OCI-LY1 (cell line): ENCODE measurements around the gene GRAMD1B.

Source experiments
- H2AFZ ChIP-seq: fragments of 200-600 bp; sonication (generic), shearing (Covaris generic); 2 replicates; pipeline ENCODE4 v1.6.0; 2014; ENCODE audit warnings: antibody characterized with exemption, mild to moderate bottlenecking, low read length
- H3F3A ChIP-seq: fragments of 200-600 bp; sonication (generic), shearing (Covaris generic); 2 replicates; pipeline ENCODE4 v1.6.0; 2014; ENCODE audit warnings: mild to moderate bottlenecking, antibody characterized with exemption, low read length, moderate library complexity; ENCODE audit not compliant: insufficient read depth
- H3K27ac ChIP-seq: fragments of 200-600 bp; sonication (generic); 2 replicates; pipeline ENCODE4 v1.5.1; 2014; ENCODE audit warnings: low read length, mixed run types, mild to moderate bottlenecking, low read depth; ENCODE audit not compliant: poor library complexity, severe bottlenecking
- H3K27me3 ChIP-seq: fragments of 200-600 bp; sonication (generic); 2 replicates; pipeline ENCODE4 v1.6.0; 2014; ENCODE audit warnings: antibody characterized with exemption, mild to moderate bottlenecking, low read length, moderate library complexity; ENCODE audit not compliant: insufficient read depth
- H3K36me3 ChIP-seq: fragments of 200-600 bp; sonication (generic); 2 replicates; pipeline ENCODE4 v1.6.1; 2014; ENCODE audit warnings: mild to moderate bottlenecking, antibody characterized with exemption, low read length, moderate library complexity, mixed read lengths; ENCODE audit not compliant: insufficient read depth
- H3K4me1 ChIP-seq: fragments of 200-600 bp; sonication (generic); 2 replicates; pipeline ENCODE4 v1.5.1; 2014; ENCODE audit warnings: mild to moderate bottlenecking, low read length, moderate library complexity; ENCODE audit not compliant: insufficient read depth, severe bottlenecking
- H3K4me2 ChIP-seq: fragments of 200-600 bp; sonication (generic), shearing (Covaris generic); 2 replicates; pipeline ENCODE4 v1.6.1; 2014; ENCODE audit warnings: low read length
- H3K4me3 ChIP-seq: fragments of 200-600 bp; sonication (generic); 2 replicates; pipeline ENCODE4 v1.5.1; 2014; ENCODE audit warnings: low read length, low read depth, mild to moderate bottlenecking, mixed read lengths; ENCODE audit not compliant: poor library complexity, severe bottlenecking
- H3K79me2 ChIP-seq: fragments of 200-600 bp; shearing (Covaris generic); 2 replicates; pipeline ENCODE4 v1.6.1; 2016; ENCODE audit warnings: mixed run types, low read length, mixed read lengths; ENCODE audit not compliant: insufficient read depth
- H3K9ac ChIP-seq: fragments of 200-600 bp; sonication (generic), shearing (Covaris generic); 2 replicates; pipeline ENCODE4 v1.6.1; 2014; ENCODE audit warnings: mild to moderate bottlenecking, low read length, mixed read lengths
- H3K9me2 ChIP-seq: fragments of 200-600 bp; sonication (generic), shearing (Covaris generic); 2 replicates; pipeline ENCODE4 v1.6.1; 2014; ENCODE audit warnings: low read depth, mild to moderate bottlenecking, low read length, mixed read lengths
- H3K9me3 ChIP-seq: fragments of 200-600 bp; shearing (Covaris generic); 2 replicates; pipeline ENCODE4 v1.6.1; 2014; ENCODE audit warnings: low read length, mixed read lengths
- H4K20me1 ChIP-seq: fragments of 200-600 bp; sonication (generic), shearing (Covaris generic); 2 replicates; pipeline ENCODE4 v1.6.0; 2016; ENCODE audit warnings: mild to moderate bottlenecking, low read length; ENCODE audit not compliant: insufficient read depth
- EZH2 ChIP-seq: fragments of 200-600 bp; sonication (generic), shearing (Covaris generic); IDR thresholded peaks from 2 replicates; pipeline ENCODE4 v1.8.0; 2017; ENCODE audit warnings: borderline replicate concordance, mixed run types, mild to moderate bottlenecking, antibody characterized with exemption, low read length, moderate library complexity, mixed read lengths
- TF ChIP-seq, protein P1 (sequence below): fragments of 200-600 bp; sonication (generic), shearing (Covaris generic); IDR thresholded peaks from 2 replicates; pipeline ENCODE4 v1.5.1; 2017; ENCODE audit warnings: mild to moderate bottlenecking, antibody characterized with exemption, low read length, moderate library complexity, mixed read lengths

The GRAMD1B gene

DNA sequence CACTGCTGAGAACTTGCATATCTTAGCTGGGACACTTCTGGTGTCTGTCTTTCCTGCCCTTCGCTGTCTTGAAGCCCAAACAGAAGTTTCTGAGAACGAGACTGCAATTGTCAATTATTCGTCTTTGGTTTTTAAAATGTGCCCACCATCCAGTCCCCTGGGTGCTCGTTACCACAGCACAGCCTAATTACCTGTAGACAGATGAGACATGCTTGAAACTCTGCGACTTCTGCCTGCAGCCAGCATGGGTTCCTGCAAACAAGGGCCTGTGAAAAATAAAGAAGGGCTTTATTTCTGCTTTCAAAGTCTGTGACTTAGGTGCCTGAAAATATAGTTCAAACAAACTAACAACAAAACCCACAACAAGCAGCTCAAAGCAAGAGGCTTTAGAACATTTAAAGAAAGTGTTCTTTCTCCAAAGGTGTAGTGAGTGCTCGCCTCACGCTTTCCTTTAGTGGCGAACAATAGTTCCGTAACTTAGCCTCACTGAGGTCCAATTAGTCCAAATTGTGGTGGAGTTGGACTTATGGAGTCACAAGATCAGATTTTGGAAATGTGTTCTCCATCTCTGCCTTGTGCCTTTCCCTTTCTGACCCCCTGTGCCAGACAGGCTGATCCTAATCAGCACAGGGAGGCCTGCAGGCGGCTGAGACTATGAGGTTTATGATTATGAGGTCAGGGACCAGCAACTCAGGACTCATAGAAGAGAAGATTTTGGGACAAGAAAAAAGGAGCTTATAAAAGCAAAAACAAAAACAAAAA is 20.4 kb upstream of the GRAMD1B start:
- Histone ChIP-seq H3K4me3 (no peak overlapping the region), H3F3A (no peaks in the 10 kb centered on the region), H3K36me3 (no peaks in the 10 kb centered on the region), H3K9me3 (no peaks in the 10 kb centered on the region), H3K27ac (no peak overlapping the region), H2AFZ (no peak overlapping the region), H3K79me2 (no peaks in the 10 kb centered on the region), H3K4me1 (no peaks in the 10 kb centered on the region), H3K4me2 (no peak overlapping the region), H3K9ac (no peak overlapping the region), H3K27me3 (no peaks in the 10 kb centered on the region), H4K20me1 (no peaks in the 10 kb centered on the region), H3K9me2 (no peaks in the 10 kb centered on the region)
- TF ChIP-seq EZH2, result no peak
- TF ChIP-seq, protein P1, sequence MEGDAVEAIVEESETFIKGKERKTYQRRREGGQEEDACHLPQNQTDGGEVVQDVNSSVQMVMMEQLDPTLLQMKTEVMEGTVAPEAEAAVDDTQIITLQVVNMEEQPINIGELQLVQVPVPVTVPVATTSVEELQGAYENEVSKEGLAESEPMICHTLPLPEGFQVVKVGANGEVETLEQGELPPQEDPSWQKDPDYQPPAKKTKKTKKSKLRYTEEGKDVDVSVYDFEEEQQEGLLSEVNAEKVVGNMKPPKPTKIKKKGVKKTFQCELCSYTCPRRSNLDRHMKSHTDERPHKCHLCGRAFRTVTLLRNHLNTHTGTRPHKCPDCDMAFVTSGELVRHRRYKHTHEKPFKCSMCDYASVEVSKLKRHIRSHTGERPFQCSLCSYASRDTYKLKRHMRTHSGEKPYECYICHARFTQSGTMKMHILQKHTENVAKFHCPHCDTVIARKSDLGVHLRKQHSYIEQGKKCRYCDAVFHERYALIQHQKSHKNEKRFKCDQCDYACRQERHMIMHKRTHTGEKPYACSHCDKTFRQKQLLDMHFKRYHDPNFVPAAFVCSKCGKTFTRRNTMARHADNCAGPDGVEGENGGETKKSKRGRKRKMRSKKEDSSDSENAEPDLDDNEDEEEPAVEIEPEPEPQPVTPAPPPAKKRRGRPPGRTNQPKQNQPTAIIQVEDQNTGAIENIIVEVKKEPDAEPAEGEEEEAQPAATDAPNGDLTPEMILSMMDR, result no peak

DNA sequence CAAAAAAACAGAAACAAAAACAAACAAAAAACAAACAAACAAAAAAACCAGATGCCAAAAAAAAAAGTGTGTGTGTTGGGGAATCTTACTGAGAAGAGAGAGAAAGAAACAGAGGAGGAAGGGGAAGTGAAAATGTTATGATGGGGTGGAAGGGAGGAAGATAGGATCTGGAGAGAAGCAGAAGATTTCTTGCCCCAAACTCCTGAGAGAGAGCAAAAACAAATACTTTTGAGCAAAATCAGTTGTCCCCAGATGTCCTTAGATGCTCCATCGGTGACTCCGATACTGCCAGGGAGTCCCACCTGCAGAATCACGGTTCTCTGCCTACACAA is 19.9 kb upstream of the GRAMD1B start:
- H3K4me1 ChIP-seq, result no peaks in the 10 kb centered on the region
- no peaks in the 10 kb centered on the region for H3K36me3 ChIP-seq
- H3K27ac ChIP-seq, result no peak overlapping the region
- H3K4me2 ChIP-seq, result no peak overlapping the region
- no peaks in the 10 kb centered on the region for H3K9me3 ChIP-seq
- TF ChIP-seq EZH2, result no peak
- TF ChIP-seq, protein P1, result no peak
- no peaks in the 10 kb centered on the region for H4K20me1 ChIP-seq
- H3K27me3 ChIP-seq, result no peaks in the 10 kb centered on the region
- no peaks in the 10 kb centered on the region for H3F3A ChIP-seq
- no peak overlapping the region for H3K9ac ChIP-seq
- no peak overlapping the region for H3K4me3 ChIP-seq
- H3K9me2 ChIP-seq, result no peaks in the 10 kb centered on the region
- H3K79me2 ChIP-seq, result no peaks in the 10 kb centered on the region
- H2AFZ ChIP-seq, result no peak overlapping the region

DNA sequence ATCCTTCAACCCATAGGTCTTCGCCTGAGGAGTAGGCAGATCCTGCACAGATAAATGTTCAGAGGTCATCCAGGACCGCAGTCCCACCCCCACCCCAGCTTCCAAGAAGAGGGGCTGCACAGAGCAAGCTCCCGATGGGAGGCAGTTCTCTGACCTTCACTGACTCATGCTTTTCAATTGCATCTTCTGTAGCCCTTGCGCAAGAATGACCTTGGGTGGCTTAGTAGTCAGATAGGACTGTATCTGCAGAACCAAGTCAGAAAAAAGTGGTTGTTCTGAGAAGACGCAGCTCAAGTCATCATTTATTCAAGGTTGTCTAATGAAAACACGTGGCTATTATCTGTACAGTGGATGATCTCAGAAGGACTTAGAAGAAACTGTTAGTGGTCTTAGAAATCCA is 16.4 kb upstream of the GRAMD1B start:
- no peaks in the 10 kb centered on the region for H4K20me1 ChIP-seq
- TF ChIP-seq EZH2, result no peak
- TF ChIP-seq, protein P1, result no peak
- H3K27ac ChIP-seq, result no peak overlapping the region
- no peak overlapping the region for H2AFZ ChIP-seq
- H3K27me3 ChIP-seq, result no peaks in the 10 kb centered on the region
- H3K4me1 ChIP-seq, result no peaks in the 10 kb centered on the region
- no peaks in the 10 kb centered on the region for H3K36me3 ChIP-seq
- no peaks in the 10 kb centered on the region for H3F3A ChIP-seq
- no peaks in the 10 kb centered on the region for H3K9me3 ChIP-seq
- H3K79me2 ChIP-seq, result no peaks in the 10 kb centered on the region
- no peak overlapping the region for H3K9ac ChIP-seq
- H3K9me2 ChIP-seq, result no peaks in the 10 kb centered on the region
- H3K4me3 ChIP-seq, result no peak overlapping the region
- no peak overlapping the region for H3K4me2 ChIP-seq
